ENCODE results near the gene AMH.

AMH gene

DNA sequence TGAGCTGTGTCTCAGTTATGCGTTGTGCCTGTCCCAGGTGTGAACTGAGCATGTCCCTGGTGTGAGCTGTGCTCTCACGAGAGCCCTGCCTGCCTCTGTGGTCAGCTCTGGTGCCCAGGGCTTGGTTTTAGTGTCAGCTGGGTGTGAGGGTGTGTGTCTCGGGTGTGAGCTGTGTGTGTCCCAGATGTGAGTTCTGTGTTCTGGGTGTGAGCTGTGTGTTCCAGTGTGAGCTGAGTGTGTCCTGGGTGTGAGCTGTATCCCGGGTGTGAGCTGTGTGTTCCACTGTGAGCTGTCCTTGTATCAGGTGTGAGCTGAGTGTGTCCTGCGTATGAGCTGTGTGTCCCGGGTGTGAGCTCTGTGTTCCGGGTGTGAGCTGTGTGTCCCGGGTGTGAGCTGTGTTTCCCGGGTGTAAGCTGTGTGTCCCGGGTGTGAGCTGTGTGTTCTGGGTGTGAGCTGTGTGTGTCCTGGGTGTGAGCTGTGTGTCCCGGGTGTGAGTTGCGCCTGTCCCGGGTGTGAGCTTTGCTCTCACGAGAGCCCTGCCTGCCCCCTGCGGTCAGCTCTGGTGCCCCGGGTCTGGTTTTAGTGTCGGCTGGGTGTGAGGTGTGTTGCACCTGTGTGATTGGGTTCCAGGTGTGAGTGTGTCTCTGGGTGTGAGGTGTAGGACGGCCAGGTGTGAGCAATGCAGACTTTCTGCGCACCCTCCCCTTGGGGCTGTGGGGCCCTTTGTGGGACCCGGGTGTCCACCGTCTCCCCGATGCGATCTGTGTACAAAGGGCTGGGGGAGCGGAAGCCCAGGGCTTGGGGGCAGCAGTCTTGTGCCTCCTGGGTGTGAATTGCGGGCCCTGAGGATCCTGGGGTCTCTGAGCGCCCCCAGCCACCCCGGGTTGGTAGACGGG, 39.9 kb downstream of the AMH start:
- no peak for DNase-seq

GRCh38 chr19:2289714-2290435, 40.8 kb downstream of the AMH start:
- peak; percentile 45 for DNase-seq

- no peak for DNase-seq
Measured at GRCh38 chr19:2290441-2291184, 41.5 kb downstream of the AMH start.

GRCh38 chr19:2291185-2291751, 42.1 kb downstream of the AMH start:
- DNase-seq, result no peak

- DNase-seq, result no peak
Measured at GRCh38 chr19:2294687-2295335, 45.7 kb downstream of the AMH start.

DNA sequence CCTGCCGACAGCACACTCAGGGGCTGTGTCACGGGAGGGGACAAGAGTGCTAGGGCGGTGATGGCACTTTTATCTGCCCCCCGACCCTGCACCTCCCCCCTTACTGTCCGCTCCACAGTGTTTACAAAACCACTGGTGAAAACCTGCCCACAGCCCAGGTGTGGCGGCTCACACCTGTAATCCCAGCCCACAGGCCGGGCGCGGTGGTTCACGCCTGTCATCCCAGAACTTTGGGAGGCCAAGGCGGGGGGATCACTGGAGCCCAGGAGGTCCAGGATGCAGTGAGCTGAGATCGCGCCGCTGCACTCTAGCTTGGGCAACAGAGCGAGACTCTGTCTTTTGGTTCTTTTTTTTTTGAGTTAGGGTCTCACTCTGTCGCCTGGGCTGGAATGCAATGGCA, 47.0 kb downstream of the AMH start:
- DNase-seq, result no peak

DNA sequence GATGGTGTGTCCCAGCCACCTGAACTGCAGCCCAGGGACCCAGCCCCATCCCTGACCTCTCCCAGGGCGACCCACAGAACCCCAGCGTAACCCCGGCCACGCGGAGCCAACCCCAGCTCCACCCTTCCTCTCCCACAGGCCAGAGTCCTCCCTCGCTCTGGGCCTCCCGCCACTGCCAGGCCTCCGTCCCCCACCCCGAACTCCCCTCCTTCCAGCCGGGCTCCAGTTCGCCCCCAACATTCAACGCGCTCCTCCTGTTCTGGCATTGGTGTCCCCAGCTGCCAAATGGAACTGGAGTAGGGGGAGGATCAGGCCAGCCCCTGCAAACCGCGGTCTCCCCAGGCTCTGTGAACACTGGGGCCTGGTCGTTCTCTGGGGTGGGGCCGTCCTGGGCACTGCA, 51.4 kb downstream of the AMH start:
- no peak for DNase-seq

Measured in activated gamma-delta T cell (primary cell).